H1 (cell line): ENCODE results near the gene CD99. TPM values are rescaled to one million over a fixed set of nuclear protein-coding genes. Genes with fewer than 3 reads are reported as not detected.

ENCODE experiments used
- CTCF ChIA-PET: fragments of 300-600 bp; sonication (Branson Sonifier 250); formaldehyde crosslinking; loops from one replicate; lab custom pipeline; 2021; ENCODE audit not compliant: partially characterized antibody; lab: Charles Lee
- POLR2A ChIA-PET: fragments of 300-600 bp; sonication (Branson Sonifier 250); formaldehyde crosslinking; loops from one replicate; lab custom pipeline; 2021; ENCODE audit warnings: inconsistent platforms; ENCODE audit not compliant: partially characterized antibody; lab: Charles Lee
- DNase-seq, 2 experiments: peaks; one replicate each; pipeline versions ENCODE4 v3.0.0 to v3.0.0-alpha.2; 2010 to 2022; ENCODE audit warnings: low spot score in 2 of 2, low read depth in 1 of 2, mixed read lengths in 1 of 2
- FAIRE-seq: peaks from 2 replicates; lab custom pipeline; 2011; peaks lifted over from hg19 to GRCh38; lab: Jason Lieb, UNC
- H2AFZ ChIP-seq: 2 replicates; pipeline ENCODE4 v1.8.1; 2012; ENCODE audit warnings: low read length, inconsistent platforms
- H2AK5ac ChIP-seq: 2 replicates; pipeline ENCODE4 v1.6.1; 2013; ENCODE audit warnings: low read depth, low read length
- H2BK120ac ChIP-seq: replicated peaks from 2 replicates; pipeline ENCODE3; 2013; ENCODE audit warnings: low read depth, low read length, inconsistent platforms
- H2BK12ac ChIP-seq: 2 replicates; pipeline ENCODE4 v1.6.1; 2013; ENCODE audit warnings: low read depth, low read length
- H2BK15ac ChIP-seq: 2 replicates; pipeline ENCODE4 v1.6.1; 2013; ENCODE audit warnings: low read length
- H2BK20ac ChIP-seq: 2 replicates; pipeline ENCODE4 v1.6.1; 2013; ENCODE audit warnings: low read length
- H2BK5ac ChIP-seq: 2 replicates; pipeline ENCODE4 v1.6.1; 2013; ENCODE audit warnings: low read depth, low read length
- H3K14ac ChIP-seq: 2 replicates; pipeline ENCODE4 v1.6.1; 2013; ENCODE audit warnings: inconsistent platforms; ENCODE audit not compliant: insufficient read length
- H3K18ac ChIP-seq: 2 replicates; pipeline ENCODE4 v1.6.1; 2013; ENCODE audit warnings: low read length; ENCODE audit errors: extremely low read depth
- H3K23ac ChIP-seq: 2 replicates; pipeline ENCODE4 v1.6.1; 2013; ENCODE audit warnings: inconsistent platforms; ENCODE audit not compliant: insufficient read length
- H3K23me2 ChIP-seq: 2 replicates; pipeline ENCODE4 v1.6.1; 2013; ENCODE audit warnings: low read depth, low read length
- H3K27ac ChIP-seq: 2 replicates; pipeline ENCODE4 v1.6.1; 2011; ENCODE audit warnings: low read depth, low read length, inconsistent platforms
- H3K27me3 ChIP-seq, 4 experiments: replicated peaks in 1 of 4; 1 replicate in 1 of 4; 2 replicates in 3 of 4; pipeline versions ENCODE4 v1.6.1 to v1.8.1; 2011 to 2013; ENCODE audit warnings: low read length in 3 of 4, mild to moderate bottlenecking in 3 of 4, inconsistent platforms in 2 of 4, mixed read lengths in 2 of 4, moderate library complexity in 1 of 4; ENCODE audit not compliant: control insufficient read depth in 3 of 4, insufficient read depth in 3 of 4; ENCODE audit errors: extremely low read depth in 1 of 4
- H3K36me3 ChIP-seq, 4 experiments: 2 replicates each; pipeline versions ENCODE4 v1.6.1 to v1.8.1; 2011 to 2013; ENCODE audit warnings: mild to moderate bottlenecking in 4 of 4, low read length in 3 of 4, moderate library complexity in 2 of 4, control low read depth in 1 of 4, inconsistent platforms in 1 of 4; ENCODE audit not compliant: insufficient read depth in 4 of 4, control insufficient read depth in 2 of 4
- H3K4ac ChIP-seq: replicated peaks from 2 replicates; pipeline ENCODE3; 2013; ENCODE audit warnings: low read length, low read depth, mixed read lengths, inconsistent platforms; ENCODE audit not compliant: insufficient read length
- H3K4me1 ChIP-seq, 4 experiments: replicated peaks in 1 of 4; 1 replicate in 1 of 4; 2 replicates in 3 of 4; pipeline versions ENCODE4 v1.6.1 to v1.8.1; 2011 to 2013; ENCODE audit warnings: low read length in 3 of 4, inconsistent platforms in 2 of 4, mixed read lengths in 1 of 4; ENCODE audit not compliant: insufficient read depth in 4 of 4, control insufficient read depth in 3 of 4
- H3K4me2 ChIP-seq, 2 experiments: 2 replicates each; pipeline versions ENCODE4 v1.6.1 to v1.8.1; 2011 to 2013; ENCODE audit warnings: low read depth in 2 of 2, low read length in 2 of 2, control low read depth in 1 of 2, inconsistent platforms in 1 of 2, mild to moderate bottlenecking in 1 of 2; ENCODE audit not compliant: insufficient read depth in 1 of 2
- H3K4me3 ChIP-seq, 4 experiments: fragments of 200-600, 300-600 bp in 1 of 4; sonication (generic), shearing (Covaris generic), sonication (Bioruptor Twin) in 1 of 4; 2 replicates each; pipeline versions ENCODE4 v1.5.1 to v1.8.1; 2011 to 2016; ENCODE audit warnings: low read length in 4 of 4, low read depth in 3 of 4, control low read depth in 2 of 4, inconsistent platforms in 2 of 4, mild to moderate bottlenecking in 2 of 4, mixed read lengths in 1 of 4, moderate library complexity in 1 of 4; ENCODE audit not compliant: insufficient read depth in 2 of 4; ENCODE audit errors: extremely low read depth in 1 of 4
- H3K56ac ChIP-seq: replicated peaks from 2 replicates; pipeline ENCODE3; 2013; ENCODE audit warnings: low read depth, mild to moderate bottlenecking, mixed read lengths, low read length, inconsistent platforms; ENCODE audit not compliant: insufficient read length
- H3K79me1 ChIP-seq: 2 replicates; pipeline ENCODE4 v1.6.1; 2013; ENCODE audit warnings: low read depth, low read length, control low read depth
- H3K79me2 ChIP-seq, 2 experiments: 2 replicates each; pipeline versions ENCODE4 v1.6.1 to v1.8.1; 2012 to 2013; ENCODE audit warnings: low read length in 2 of 2, mild to moderate bottlenecking in 2 of 2, inconsistent platforms in 1 of 2; ENCODE audit not compliant: insufficient read depth in 2 of 2, control insufficient read depth in 1 of 2
- H3K9ac ChIP-seq, 4 experiments: replicated peaks in 1 of 4; 1 replicate in 1 of 4; 2 replicates in 3 of 4; pipeline versions ENCODE4 v1.6.1 to v1.8.1; 2011 to 2013; ENCODE audit warnings: low read depth in 3 of 4, low read length in 3 of 4, control low read depth in 2 of 4, mild to moderate bottlenecking in 2 of 4, moderate library complexity in 2 of 4, inconsistent platforms in 1 of 4; ENCODE audit errors: extremely low read depth in 1 of 4
- H3K9me3 ChIP-seq, 2 experiments: 2 replicates each; pipeline versions ENCODE4 v1.6.1 to v1.8.1; 2012 to 2013; ENCODE audit warnings: mild to moderate bottlenecking in 2 of 2, moderate library complexity in 2 of 2, control low read depth in 1 of 2, inconsistent platforms in 1 of 2, low read depth in 1 of 2, low read length in 1 of 2, mixed read lengths in 1 of 2; ENCODE audit not compliant: insufficient read depth in 2 of 2
- H4K20me1 ChIP-seq, 2 experiments: replicated peaks in 1 of 2; 2 replicates each; pipeline versions ENCODE3 to v1.8.1; 2011 to 2013; ENCODE audit warnings: inconsistent platforms in 2 of 2, low read length in 2 of 2, mild to moderate bottlenecking in 1 of 2; ENCODE audit not compliant: insufficient read depth in 2 of 2, control insufficient read depth in 1 of 2
- H4K5ac ChIP-seq: 2 replicates; pipeline ENCODE4 v1.6.1; 2013; ENCODE audit warnings: low read length, low read depth, mixed read lengths, inconsistent platforms; ENCODE audit not compliant: insufficient read length
- H4K8ac ChIP-seq: 2 replicates; pipeline ENCODE4 v1.8.0; 2013; ENCODE audit warnings: mild to moderate bottlenecking, moderate library complexity, low read length, inconsistent platforms; ENCODE audit not compliant: insufficient read depth; ENCODE audit errors: extremely low read depth
- H4K91ac ChIP-seq: replicated peaks from 2 replicates; pipeline ENCODE3; 2013; ENCODE audit warnings: low read length, mixed read lengths, inconsistent platforms; ENCODE audit not compliant: insufficient read length
- ASH2L ChIP-seq: fragments of 200-600, 300-600 bp; sonication (generic); IDR thresholded peaks from one replicate; pipeline ENCODE4 v1.7.1; 2017; ENCODE audit warnings: low read length
- BACH1 ChIP-seq: IDR thresholded peaks from 2 replicates; pipeline ENCODE4 v1.6.1; 2012; ENCODE audit warnings: low read length, improper control_type of control experiment
- CBX8 ChIP-seq: fragments of 300-800, 300-1000 bp; sonication (generic); IDR thresholded peaks from 2 replicates; pipeline ENCODE4 v1.7.1; 2016; ENCODE audit warnings: low read depth, low read length, borderline replicate concordance
- CHD1 ChIP-seq: IDR thresholded peaks from 2 replicates; pipeline ENCODE4 v1.6.1; 2012; ENCODE audit warnings: low read depth, low read length, improper control_type of control experiment
- EP300 ChIP-seq, 2 experiments: IDR thresholded peaks; 1 replicate in 1 of 2; 2 replicates in 1 of 2; pipeline ENCODE4 v1.6.1; 2011 to 2012; ENCODE audit warnings: low read depth in 2 of 2, low read length in 2 of 2, mild to moderate bottlenecking in 2 of 2, borderline replicate concordance in 1 of 2, inconsistent platforms in 1 of 2, moderate library complexity in 1 of 2
- FOSL1 ChIP-seq: IDR thresholded peaks from 2 replicates; pipeline ENCODE4 v1.6.1; 2011; ENCODE audit warnings: mild to moderate bottlenecking, low read depth, low read length, moderate library complexity; ENCODE audit not compliant: insufficient read depth
- KDM1A ChIP-seq: fragments of 200-600, 300-600 bp; sonication (generic); IDR thresholded peaks from 2 replicates; pipeline ENCODE4 v1.7.1; 2016; ENCODE audit warnings: mild to moderate bottlenecking, low read length, borderline replicate concordance
- MAFK ChIP-seq: IDR thresholded peaks from 2 replicates; pipeline ENCODE4 v1.6.1; 2012; ENCODE audit warnings: low read depth, mild to moderate bottlenecking, improper control_type of control experiment, low read length
- POLR2AphosphoS5 ChIP-seq: IDR thresholded peaks from 2 replicates; pipeline ENCODE4 v1.6.1; 2011; ENCODE audit warnings: low read depth, low read length
- RAD21 ChIP-seq, 2 experiments: IDR thresholded peaks in 1 of 2; conservative IDR thresholded peaks in 1 of 2; 2 replicates each; pipeline ENCODE4 v1.6.1; 2011; ENCODE audit warnings: low read depth in 2 of 2, low read length in 2 of 2, improper control_type of control experiment in 1 of 2, inconsistent platforms in 1 of 2, mild to moderate bottlenecking in 1 of 2, moderate library complexity in 1 of 2
- SIX5 ChIP-seq: IDR thresholded peaks from 2 replicates; pipeline ENCODE4 v1.6.1; 2011; ENCODE audit warnings: mild to moderate bottlenecking, low read depth, low read length
- TCF12 ChIP-seq: IDR thresholded peaks from 2 replicates; pipeline ENCODE4 v1.6.1; 2011; ENCODE audit warnings: low read depth, mild to moderate bottlenecking, low read length
- polyA plus RNA-seq, 7 experiments: library from polyadenylated mRNA; depleted of rRNA in 3 of 7; stranded (reverse) in 5 of 7; unstranded in 2 of 7; fragments of >200 nt in 5 of 7; fragments of 200-250 nt in 2 of 7; gene quantifications; 1 replicate in 5 of 7; 2 replicates in 1 of 7; 4 replicates in 1 of 7; pipeline versions ENCODE4 v1.2.1 to v1.2.3, GENCODE V29; 2011 to 2013; ENCODE audit warnings: missing spikeins in 2 of 7, mixed read lengths in 2 of 7
- total RNA-seq: library from RNA; stranded (reverse); fragmentation: NEBNext Ultra II Directional; extraction: Animal tissue kit (Norgen Biotek cat#: 25700); gene quantifications from 2 replicates; pipeline ENCODE4 v1.2.1, GENCODE V29; 2021
- TF ChIP-seq, protein P1 (sequence below): IDR thresholded peaks from 2 replicates; pipeline ENCODE4 v1.6.1; 2011; ENCODE audit warnings: low read length, improper control_type of control experiment

Gene CD99
- total and polyA plus RNA-seq, 2 of the 8 experiments (the other 6 are each of a cell fraction or from before 2014, with no cell fraction given): 30.1 to 47.8 TPM

DNA sequence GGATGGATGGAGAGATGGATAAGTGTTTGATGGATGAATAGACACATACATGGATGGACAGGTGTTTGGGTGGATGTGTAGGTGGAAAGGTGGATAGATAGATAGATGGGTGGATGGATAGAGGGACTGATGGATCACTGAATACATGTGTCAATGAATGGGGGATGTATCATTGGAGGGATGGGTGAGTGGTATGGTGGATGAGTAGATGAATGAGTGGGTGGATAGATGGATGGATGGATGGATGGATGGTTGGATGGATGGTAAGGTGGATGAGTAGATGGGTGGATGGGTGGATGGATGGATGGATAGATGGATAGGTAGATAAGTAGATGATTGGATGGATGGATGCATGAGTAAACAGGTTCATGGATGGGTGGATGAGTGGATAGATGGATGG lies 41.1 kb upstream of the CD99 start:
- CTCF ChIA-PET: no interaction called here
- Histone ChIP-seq H3K79me1 (no peaks in the 10 kb centered on the region; the same call in 1 of the 2 replicates), H4K20me1 (peaks cover 0 to 2% of the 10 kb centered on the region in 2 experiments), H3K79me2 (no peaks in the 10 kb centered on the region), H3K4me2 (no peak overlapping the region), H2BK12ac (no peak overlapping the region), H4K8ac (no peak overlapping the region), H2BK120ac (no peak overlapping the region), H3K9ac (no peak overlapping the region), H2BK15ac (no peak overlapping the region), H4K91ac (no peak overlapping the region), H3K27ac (no peak overlapping the region), H3K18ac (no peak overlapping the region), H2AK5ac (no peak overlapping the region)
- no peak for DNase-seq
- TF ChIP-seq, protein P1, sequence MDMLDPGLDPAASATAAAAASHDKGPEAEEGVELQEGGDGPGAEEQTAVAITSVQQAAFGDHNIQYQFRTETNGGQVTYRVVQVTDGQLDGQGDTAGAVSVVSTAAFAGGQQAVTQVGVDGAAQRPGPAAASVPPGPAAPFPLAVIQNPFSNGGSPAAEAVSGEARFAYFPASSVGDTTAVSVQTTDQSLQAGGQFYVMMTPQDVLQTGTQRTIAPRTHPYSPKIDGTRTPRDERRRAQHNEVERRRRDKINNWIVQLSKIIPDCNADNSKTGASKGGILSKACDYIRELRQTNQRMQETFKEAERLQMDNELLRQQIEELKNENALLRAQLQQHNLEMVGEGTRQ: no peak
- TF ChIP-seq CHD1 (no peak), BACH1 (no peak), FOSL1 (no peak), ASH2L (no peak), CBX8 (no peak), MAFK (no peak), EP300 (IDR thresholded peaks at IDR 0.05; ENCODE audit: borderline replicate concordance in 1 of 2, low read depth in 2 of 2, low read length in 2 of 2) (no peak), SIX5 (no peak), POLR2AphosphoS5 (no peak), RAD21 (IDR thresholded peaks at IDR 0.05 in 1 of 2, conservative IDR thresholded peaks at IDR 0.05 in 1 of 2; ENCODE audit: low read depth in 2 of 2, low read length in 2 of 2) (no peak), TCF12 (no peak), KDM1A (no peak)
- TF ChIP-seq, all 59 proteins: peak for 0
- Histone ChIP-seq H4K5ac (no peak overlapping the region), H2BK20ac (no peak overlapping the region), H3K4me3 (no peak overlapping the region), H2AFZ (no peak overlapping the region), H3K36me3 (peaks cover 0 to 14% (median 4%) of the 10 kb centered on the region in 4 experiments; a peak in 3 of 8 replicates), H3K23ac (no peak overlapping the region), H3K9me3 (no peaks in the 10 kb centered on the region), H2BK5ac (no peak overlapping the region), H3K27me3 (no peaks in the 10 kb centered on the region), H3K56ac (peak overlapping the region; percentile 17), H3K4me1 (no peaks in the 10 kb centered on the region), H3K23me2 (peaks cover 9% of the 10 kb centered on the region; the same call in 1 of the 2 replicates), H3K4ac (no peak overlapping the region), H3K14ac (no peak overlapping the region)
- FAIRE-seq: no peak
- POLR2A ChIA-PET: no interaction called here
